ENCODE results near the gene PPT2.
A peak's percentile ranks its signal among the peaks of the same experiment; 100 is the strongest.

Gene PPT2

GRCh38 chr6:32151863-32152768 is 1.8 kb upstream of the PPT2 start, which contains the start of gene PRRT1:
PRRT1 (minus strand) TSS chr6:32151939; CDS start chr6:32151827, 112 bp downstream.
- no peak for TF ChIP-seq SIN3A (IDR thresholded peaks at IDR 0.05; ENCODE audit: borderline replicate concordance, insufficient read depth, low read length)
- TF ChIP-seq FOXP2 (optimal IDR thresholded peaks at IDR 0.05; ENCODE audit: borderline replicate concordance, extremely low read depth, extremely low read length, insufficient read depth): no peak
- no peak for TF ChIP-seq REST (IDR thresholded peaks at IDR 0.05; ENCODE audit: insufficient read depth in 1 of 2, low read depth in 2 of 2, low read length in 2 of 2)
- no peak for TF ChIP-seq POLR2AphosphoS5 (IDR thresholded peaks at IDR 0.05; ENCODE audit: low read depth, low read length)

- TF ChIP-seq POLR2AphosphoS5 (IDR thresholded peaks at IDR 0.05; ENCODE audit: low read depth, low read length) (no peak), TAF1 (IDR thresholded peaks at IDR 0.05; ENCODE audit: borderline replicate concordance, insufficient read depth, low read length) (no peak), FOXP2 (optimal IDR thresholded peaks at IDR 0.05; ENCODE audit: borderline replicate concordance, extremely low read depth, extremely low read length, insufficient read depth) (no peak), SIN3A (IDR thresholded peaks at IDR 0.05; ENCODE audit: borderline replicate concordance, insufficient read depth, low read length) (no peak), REST (IDR thresholded peaks at IDR 0.05; ENCODE audit: insufficient read depth in 1 of 2, low read depth in 2 of 2, low read length in 2 of 2) (no peak)
Measured at GRCh38 chr6:32152769-32153563, 975 bp upstream of the PPT2 start.

GRCh38 chr6:32154514-32155161 is 697 bp downstream of the PPT2 start:
- TF ChIP-seq FOXP2 (optimal IDR thresholded peaks at IDR 0.05; ENCODE audit: borderline replicate concordance, extremely low read depth, extremely low read length, insufficient read depth) (peak; percentile 40), SIN3A (IDR thresholded peaks at IDR 0.05; ENCODE audit: borderline replicate concordance, insufficient read depth, low read length) (no peak), REST (IDR thresholded peaks at IDR 0.05; ENCODE audit: insufficient read depth in 1 of 2, low read depth in 2 of 2, low read length in 2 of 2) (no peak), POLR2AphosphoS5 (IDR thresholded peaks at IDR 0.05; ENCODE audit: low read depth, low read length) (no peak)

- TF ChIP-seq FOXP2 (optimal IDR thresholded peaks at IDR 0.05; ENCODE audit: borderline replicate concordance, extremely low read depth, extremely low read length, insufficient read depth) (no peak), POLR2AphosphoS5 (IDR thresholded peaks at IDR 0.05; ENCODE audit: low read depth, low read length) (no peak), REST (IDR thresholded peaks at IDR 0.05; ENCODE audit: insufficient read depth in 1 of 2, low read depth in 2 of 2, low read length in 2 of 2) (no peak), TAF1 (IDR thresholded peaks at IDR 0.05; ENCODE audit: borderline replicate concordance, insufficient read depth, low read length) (no peak), SIN3A (IDR thresholded peaks at IDR 0.05; ENCODE audit: borderline replicate concordance, insufficient read depth, low read length) (no peak)
Measured at GRCh38 chr6:32156891-32157290, 3.0 kb downstream of the PPT2 start.

All from PFSK-1 (cell line).